ENCODE data around the gene CIB4. TPM values are rescaled to one million over a fixed set of nuclear protein-coding genes. Genes with fewer than 3 reads are reported as not detected.

Gene CIB4
- total and polyA plus RNA-seq, 2 of the 13 experiments (the other 11 are each of a cell fraction or from before 2014, with no cell fraction given): not detected

DNA sequence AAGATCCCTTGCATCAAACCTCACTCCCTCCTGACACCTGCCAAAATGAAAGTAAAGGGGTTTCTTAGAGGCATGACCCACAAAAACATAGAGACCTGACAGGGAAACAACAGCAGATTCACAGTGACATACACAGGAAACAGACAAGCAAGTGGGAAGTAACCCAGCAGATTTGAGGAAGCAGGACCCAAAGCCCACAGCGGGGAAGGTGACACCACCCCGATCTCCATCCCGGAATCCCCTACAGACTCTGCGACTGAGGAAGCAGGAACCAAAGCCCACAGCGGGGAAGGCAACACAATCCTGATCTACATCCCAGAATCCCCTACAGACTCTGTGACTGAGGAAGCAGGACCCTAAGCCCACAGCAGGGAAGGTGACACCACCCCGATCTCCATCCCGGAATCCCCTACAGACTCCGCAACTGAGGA lies 21.6 kb downstream of the CIB4 start (continued):
- TF ChIP-seq MAZ (IDR thresholded peaks at IDR 0.05; ENCODE audit: borderline replicate concordance, low read depth, low read length): no peak
- TF ChIP-seq MAZ (CRISPR knock-in tag; IDR thresholded peaks at IDR 0.05; ENCODE audit: low read depth): no peak
- TF ChIP-seq ZNF510 (CRISPR knock-in tag; IDR thresholded peaks at IDR 0.05; ENCODE audit: low read depth): no peak
- no peak for TF ChIP-seq ZNF567 (CRISPR knock-in tag; IDR thresholded peaks at IDR 0.05; ENCODE audit: borderline replicate concordance)

DNA sequence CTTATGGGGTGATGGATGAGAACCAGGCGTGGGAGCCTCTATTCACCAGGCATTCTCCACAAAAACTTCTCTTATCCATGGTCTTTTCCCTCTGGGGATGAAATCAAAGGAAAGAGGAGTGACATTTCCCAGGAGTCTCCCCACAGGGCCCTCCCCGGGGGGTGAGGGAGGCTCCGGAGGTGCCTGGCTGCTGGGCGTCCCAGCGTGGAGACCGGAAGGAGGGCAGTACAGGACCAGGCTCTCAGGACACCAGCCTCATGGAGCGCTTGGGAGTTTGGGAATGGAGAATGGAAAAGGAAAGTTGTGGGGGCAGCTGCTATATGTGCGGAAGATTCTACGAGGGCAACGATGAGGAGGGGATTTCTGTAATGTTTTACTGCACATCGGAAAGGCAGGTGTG lies 22.1 kb downstream of the CIB4 start:
- H3K27ac ChIP-seq (ENCODE audit: extremely low read length, insufficient read depth, low read length): no peak overlapping the region
- H3K4me2 ChIP-seq (ENCODE audit: low read depth, low read length): no peak overlapping the region
- H3K9me3 ChIP-seq (ENCODE audit: low read length): no peaks in the 10 kb centered on the region
- no TSS peak for BruUV-seq (replicated peaks)
- WGBS (ENCODE audit: low lambda C conversion rate): 61% methylated on average over 11 of the region's 11 CpGs
- no peak overlapping the region for H2AFZ ChIP-seq (ENCODE audit: low read length)
- no peaks in the 10 kb centered on the region for H4K20me1 ChIP-seq (ENCODE audit: insufficient read depth, low read length)
- intact Hi-C loops (cut with micrococcal nuclease; ENCODE audit: unreplicated experiment): no loop called here
- no peak overlapping the region for H3K4me3 ChIP-seq (replicated peaks in 1 of 3; ENCODE audit: insufficient read depth in 1 of 3, low read depth in 2 of 3, low read length in 3 of 3)
- no peak for ATAC-seq
- H3K27me3 ChIP-seq (ENCODE audit: control insufficient read depth in 1 of 2, insufficient read depth in 2 of 2, low read length in 2 of 2): peaks cover 0 to 75% of the 10 kb centered on the region in 2 experiments; a peak in 4 of 5 replicates
- no peak for TF ChIP-seq ARID5B (CRISPR knock-in tag; IDR thresholded peaks at IDR 0.05)
- TF ChIP-seq ZBTB42 (CRISPR knock-in tag; IDR thresholded peaks at IDR 0.05): no peak
- no peak for TF ChIP-seq JUN (CRISPR knock-in tag; IDR thresholded peaks at IDR 0.05)
- TF ChIP-seq NFE2 (CRISPR knock-in tag; IDR thresholded peaks at IDR 0.05): no peak
- TF ChIP-seq MTF1 (CRISPR knock-in tag; IDR thresholded peaks at IDR 0.05): no peak
- H3K4me1 ChIP-seq (ENCODE audit: insufficient read depth, low read length): peaks cover 10% of the 10 kb centered on the region; the same call in 1 of the 2 replicates
- no peak for FAIRE-seq
- no peak overlapping the region for H3K9ac ChIP-seq (ENCODE audit: insufficient read depth, low read depth, low read length)
- no peaks in the 10 kb centered on the region for H3K79me2 ChIP-seq (ENCODE audit: insufficient read depth, low read length)
- CTCF ChIA-PET (ENCODE audit: low intra/inter-chr PET ratio, low total read pairs): no interaction called here
- H3K36me3 ChIP-seq (replicated peaks in 1 of 2; ENCODE audit: control insufficient read depth in 1 of 2, insufficient read depth in 2 of 2, low read length in 2 of 2): no peaks in the 10 kb centered on the region
- in situ Hi-C loops (cut with HindIII; ENCODE audit: extremely low pct_ligation_motif_present, low pct_unique_long_range_greater_than_20kb): no loop called here
- no peak for DNase-seq (ENCODE audit: low spot score)
- POLR2A ChIA-PET: no interaction called here

All from HepG2 (cell line).